Measurements from ENCODE around the gene SELE.
"Not testable (repeated sequence)": the region's sequence is repeated elsewhere in the genome, so short reads cannot be mapped to it uniquely, and the experiment has no call there.

Gene SELE

DNA sequence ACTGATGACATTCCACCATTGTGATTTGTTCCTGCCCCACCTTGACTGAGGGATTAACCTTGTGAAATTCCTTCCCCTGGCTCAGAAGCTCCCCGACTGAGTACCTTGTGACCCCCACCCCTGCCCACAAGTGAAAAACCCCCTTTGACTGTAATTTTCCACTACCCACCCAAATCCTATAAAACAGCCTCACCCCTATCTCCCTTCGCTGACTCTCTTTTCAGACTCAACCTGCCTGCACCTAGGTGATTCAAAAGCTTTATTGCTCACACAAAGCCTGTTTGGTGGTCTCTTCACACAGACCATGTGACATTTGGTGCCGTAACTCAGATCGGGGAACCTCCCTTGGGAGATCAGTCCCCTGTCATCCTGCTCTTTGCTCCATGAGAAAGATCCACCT, 50.7 kb downstream of the SELE start:
- DNase-seq (ENCODE audit: low spot score): not testable (repeated sequence)

DNA sequence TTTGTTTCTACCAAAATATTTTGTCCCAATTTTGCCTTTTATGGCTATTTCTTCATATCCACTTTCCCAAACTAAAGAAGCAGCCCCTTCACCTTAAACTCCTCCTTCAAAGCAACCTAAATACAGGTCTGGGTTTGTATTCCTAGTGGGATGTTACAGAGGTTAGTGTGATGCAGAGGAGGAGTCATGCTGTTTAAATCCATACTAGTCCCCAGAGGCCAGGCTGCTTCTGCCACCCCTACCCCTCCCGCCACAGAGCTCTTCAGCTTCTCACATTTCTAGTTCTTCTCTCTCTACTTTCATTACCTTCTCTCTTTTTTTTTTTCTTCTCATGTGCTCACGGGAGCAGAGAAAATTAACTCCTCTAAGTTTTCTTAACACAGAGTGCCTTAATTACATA, 51.8 kb downstream of the SELE start:
- DNase-seq (ENCODE audit: low spot score): no peak

DNA sequence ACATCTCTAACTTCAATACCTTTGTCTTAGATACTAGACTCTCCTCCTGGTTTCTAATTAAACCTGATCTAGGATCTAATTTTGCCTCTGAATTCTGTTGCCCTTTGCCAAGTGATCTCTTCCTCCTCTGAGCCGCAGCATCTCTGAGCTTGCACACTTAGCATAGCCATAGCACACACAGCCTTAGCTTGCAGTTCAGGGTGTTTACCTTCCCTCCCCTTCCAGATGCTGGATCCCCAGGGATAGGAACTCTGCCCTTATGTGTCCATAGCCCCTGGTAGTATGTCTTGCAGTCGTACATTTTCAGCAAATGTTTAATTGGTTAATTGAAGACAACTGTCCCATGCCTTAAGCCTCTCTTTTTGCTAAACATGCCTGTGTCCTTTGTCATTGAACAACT, 52.7 kb downstream of the SELE start:
- no peak for DNase-seq (ENCODE audit: low spot score)

DNA sequence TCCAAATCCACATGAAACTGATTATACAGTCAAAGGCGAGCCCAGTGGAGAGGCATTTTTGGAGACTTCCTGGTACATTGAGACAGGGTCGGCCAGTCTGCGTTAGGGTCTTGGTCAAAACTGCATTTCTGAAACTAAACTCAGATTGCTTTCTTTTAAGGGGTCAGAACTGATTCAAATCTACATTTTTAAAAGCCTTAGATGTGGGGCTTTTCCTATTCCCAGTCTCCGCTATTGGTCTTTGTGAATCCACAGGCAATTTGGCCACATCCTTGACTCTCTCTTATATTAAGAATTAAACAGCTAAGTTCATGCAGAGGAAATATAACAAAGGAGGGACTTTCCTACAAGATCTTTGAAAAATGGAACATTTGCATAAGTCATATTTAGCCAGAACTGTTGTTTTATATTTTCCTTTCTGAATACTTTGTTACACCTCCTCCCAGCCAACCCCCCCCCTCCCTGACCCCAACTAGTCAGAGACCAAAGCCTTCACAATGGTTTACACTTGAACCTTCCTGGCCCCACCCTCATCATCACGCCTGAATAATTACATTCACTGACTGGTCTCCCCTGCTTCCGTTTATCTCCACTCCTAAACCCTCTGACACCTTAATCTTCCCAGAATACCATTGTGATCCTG, 53.4 kb downstream of the SELE start:
- DNase-seq (ENCODE audit: low spot score): no peak

DNA sequence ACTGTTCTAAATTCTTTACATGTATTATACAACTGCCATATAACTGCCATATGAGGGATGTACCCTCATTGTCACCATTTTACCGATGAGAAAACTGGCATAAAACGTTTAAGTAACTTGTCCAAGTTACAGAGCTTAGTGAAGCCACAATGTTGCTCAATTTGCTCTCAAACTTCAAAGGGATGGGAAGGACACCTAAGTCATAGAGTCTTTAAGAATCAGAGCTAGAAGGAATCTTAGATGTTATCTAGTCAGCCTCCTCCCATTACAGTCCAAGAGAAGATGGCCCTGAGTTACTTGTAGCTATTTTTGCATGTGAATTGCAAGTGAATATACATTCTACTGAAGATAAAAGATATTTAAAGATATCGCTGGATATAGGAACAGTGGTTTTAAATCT, 54.2 kb downstream of the SELE start:
- DNase-seq (ENCODE audit: low spot score): no peak

DNA sequence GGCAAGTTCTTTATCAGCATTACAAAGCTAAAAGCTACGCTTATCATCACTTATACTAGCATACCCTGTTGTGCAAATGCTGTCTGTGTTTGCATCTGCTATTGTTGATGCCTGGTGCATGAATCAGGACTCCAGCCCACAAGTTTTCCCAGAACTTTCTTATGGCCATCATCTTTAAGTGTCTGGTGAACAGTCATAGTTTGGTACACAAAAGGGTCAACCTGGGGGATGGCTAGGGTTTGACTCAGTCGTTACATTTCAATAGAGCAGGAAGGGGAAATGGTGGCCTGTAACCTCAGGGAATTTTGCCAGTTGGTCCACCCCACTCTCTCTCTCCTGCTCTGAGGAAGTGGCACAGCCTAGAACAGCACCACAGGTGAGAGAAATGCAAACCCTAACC, 57.9 kb downstream of the SELE start:
- no peak for DNase-seq (ENCODE audit: low spot score)

Data from ecto neural progenitor cell (in vitro differentiated cells).